NAMALWA (cell line): Measurements from ENCODE around the gene CHD5.
A peak's percentile ranks its signal among the peaks of the same experiment; 100 is the strongest.

Experiments
- DNase-seq: peaks from one replicate; pipeline ENCODE4 v3.0.0-alpha.2; 2015; ENCODE audit warnings: low spot score

Gene CHD5

GRCh38 chr1:6200188-6200809, 20.2 kb upstream of the CHD5 start:
- DNase-seq, result no peak

GRCh38 chr1:6199298-6200187, 19.4 kb upstream of the CHD5 start, which contains the start of gene RPL22:
Gene RPL22 (minus strand): TSS chr1:6199595. CDS start chr1:6199573, 22 bp downstream.
- DNase-seq, result peak; percentile 100

- peak; percentile 53 for DNase-seq
Observed at GRCh38 chr1:6198646-6199297, 18.7 kb upstream of the CHD5 start.

GRCh38 chr1:6197746-6198427, 17.8 kb upstream of the CHD5 start:
- no peak for DNase-seq

GRCh38 chr1:6191968-6192367, 11.8 kb upstream of the CHD5 start:
- DNase-seq, result no peak

GRCh38 chr1:6188466-6188865, 8.3 kb upstream of the CHD5 start:
- no peak for DNase-seq

- peak; percentile 77 for DNase-seq
Observed at GRCh38 chr1:6185635-6186382, 5.7 kb upstream of the CHD5 start.

- no peak for DNase-seq
Observed at GRCh38 chr1:6185151-6185550, 5.0 kb upstream of the CHD5 start.

GRCh38 chr1:6184083-6184783, 4.1 kb upstream of the CHD5 start:
- no peak for DNase-seq

GRCh38 chr1:6183520-6183989, 3.4 kb upstream of the CHD5 start:
- no peak for DNase-seq

GRCh38 chr1:6181347-6181770, 1.2 kb upstream of the CHD5 start:
- DNase-seq, result no peak

GRCh38 chr1:6180707-6181311, 688 bp upstream of the CHD5 start:
- no peak for DNase-seq

- DNase-seq, result no peak
Observed at GRCh38 chr1:6179564-6180175, 451 bp downstream of the CHD5 start.

- DNase-seq, result no peak
Observed at GRCh38 chr1:6178751-6179563, 1.2 kb downstream of the CHD5 start.

GRCh38 chr1:6177681-6178380, 2.3 kb downstream of the CHD5 start:
- no peak for DNase-seq

- no peak for DNase-seq
Observed at GRCh38 chr1:6176779-6177178, 3.3 kb downstream of the CHD5 start.

GRCh38 chr1:6175411-6175828, 4.7 kb downstream of the CHD5 start:
- DNase-seq, result no peak
